ENCODE results near the gene CACNB2. TPM values are rescaled to one million over a fixed set of nuclear protein-coding genes. Genes with fewer than 3 reads are reported as not detected.
"Not testable (repeated sequence)": the region's sequence is repeated elsewhere in the genome, so short reads cannot be mapped to it uniquely, and the experiment has no call there.

The CACNB2 gene
- total RNA-seq, 4 donors from 2014 or later = 11.6 to 13.8 (median 12.1) TPM

GRCh38 chr10:18164748-18165361 is 24.6 kb downstream of the CACNB2 start:
- H3K9me3 ChIP-seq = no peaks in the 10 kb centered on the region
- no peaks in the 10 kb centered on the region for H3K36me3 ChIP-seq
- DNase-seq (ENCODE audit: low spot score in 2 of 2) = no peak
- no peak overlapping the region for H3K4me3 ChIP-seq
- no peak for TF ChIP-seq POLR2AphosphoS5 (IDR thresholded peaks at IDR 0.05)
- TF ChIP-seq EP300 (IDR thresholded peaks at IDR 0.05) = no peak
- no peak for TF ChIP-seq CTCF (IDR thresholded peaks at IDR 0.05)
- no peak for TF ChIP-seq POLR2A (IDR thresholded peaks at IDR 0.05)
- no peaks in the 10 kb centered on the region for H3K4me1 ChIP-seq
- 66% methylated on average over 11 of the region's 11 CpGs for WGBS
- H3K27me3 ChIP-seq = no peaks in the 10 kb centered on the region
- H3K27ac ChIP-seq = no peak overlapping the region

- TF ChIP-seq POLR2A (IDR thresholded peaks at IDR 0.05) (no peak), POLR2AphosphoS5 (IDR thresholded peaks at IDR 0.05) (no peak), CTCF (IDR thresholded peaks at IDR 0.05) (no peak), EP300 (IDR thresholded peaks at IDR 0.05) (no peak)
- Histone ChIP-seq H3K9me3 (no peaks in the 10 kb centered on the region), H3K36me3 (no peaks in the 10 kb centered on the region), H3K27ac (no peak overlapping the region), H3K4me1 (peaks cover 8% of the 10 kb centered on the region), H3K4me3 (no peak overlapping the region), H3K27me3 (no peaks in the 10 kb centered on the region)
- no peak for DNase-seq (ENCODE audit: low spot score in 2 of 2)
- 74% methylated on average over 3 of the region's 3 CpGs for WGBS
Measured at GRCh38 chr10:18178854-18179483, 38.7 kb downstream of the CACNB2 start.

- DNase-seq (ENCODE audit: low spot score in 2 of 2) = no peak
- H3K4me1 ChIP-seq = peaks cover 8% of the 10 kb centered on the region
- no peaks in the 10 kb centered on the region for H3K9me3 ChIP-seq
- no peak for TF ChIP-seq CTCF (IDR thresholded peaks at IDR 0.05)
- no peak for TF ChIP-seq EP300 (IDR thresholded peaks at IDR 0.05)
- no peak for TF ChIP-seq POLR2AphosphoS5 (IDR thresholded peaks at IDR 0.05)
- no peak for TF ChIP-seq POLR2A (IDR thresholded peaks at IDR 0.05)
- no peak overlapping the region for H3K27ac ChIP-seq
- H3K36me3 ChIP-seq = no peaks in the 10 kb centered on the region
- no peaks in the 10 kb centered on the region for H3K27me3 ChIP-seq
- H3K4me3 ChIP-seq = no peak overlapping the region
- WGBS = 21% methylated on average over 6 of the region's 6 CpGs
Measured at GRCh38 chr10:18179891-18180290, 39.7 kb downstream of the CACNB2 start.

GRCh38 chr10:18181382-18181781 is 41.2 kb downstream of the CACNB2 start:
- 97% methylated on average over 5 of the region's 5 CpGs for WGBS
- DNase-seq (ENCODE audit: low spot score in 2 of 2) = not testable (repeated sequence)

GRCh38 chr10:18185621-18186020 is 45.4 kb downstream of the CACNB2 start:
- no peak for TF ChIP-seq EP300 (IDR thresholded peaks at IDR 0.05)
- no peak for TF ChIP-seq CTCF (IDR thresholded peaks at IDR 0.05)
- no peak for TF ChIP-seq POLR2AphosphoS5 (IDR thresholded peaks at IDR 0.05)
- TF ChIP-seq POLR2A (IDR thresholded peaks at IDR 0.05) = no peak
- Histone ChIP-seq H3K9me3 (no peaks in the 10 kb centered on the region), H3K27ac (no peak overlapping the region), H3K4me3 (no peak overlapping the region), H3K36me3 (no peaks in the 10 kb centered on the region), H3K4me1 (no peaks in the 10 kb centered on the region), H3K27me3 (no peaks in the 10 kb centered on the region)
- no peak for DNase-seq (ENCODE audit: low spot score in 2 of 2)
- WGBS = 82% methylated on average over 3 of the region's 3 CpGs

More at GRCh38 chr10:18181382-18181781, 41.2 kb downstream of the CACNB2 start:
- H3K27me3 ChIP-seq, H3K36me3 ChIP-seq, H3K27ac ChIP-seq, H3K4me1 ChIP-seq, H3K4me3 ChIP-seq, H3K9me3 ChIP-seq: not testable (repeated sequence)
